Measurements from ENCODE around the gene TBX2. TPM values are rescaled to one million over a fixed set of nuclear protein-coding genes. Genes with fewer than 3 reads are reported as not detected.

TBX2 gene
- total and polyA plus RNA-seq, 2 of the 13 experiments (the other 11 are each of a cell fraction or from before 2014, with no cell fraction given), result 2.8 to 15.3 TPM

DNA sequence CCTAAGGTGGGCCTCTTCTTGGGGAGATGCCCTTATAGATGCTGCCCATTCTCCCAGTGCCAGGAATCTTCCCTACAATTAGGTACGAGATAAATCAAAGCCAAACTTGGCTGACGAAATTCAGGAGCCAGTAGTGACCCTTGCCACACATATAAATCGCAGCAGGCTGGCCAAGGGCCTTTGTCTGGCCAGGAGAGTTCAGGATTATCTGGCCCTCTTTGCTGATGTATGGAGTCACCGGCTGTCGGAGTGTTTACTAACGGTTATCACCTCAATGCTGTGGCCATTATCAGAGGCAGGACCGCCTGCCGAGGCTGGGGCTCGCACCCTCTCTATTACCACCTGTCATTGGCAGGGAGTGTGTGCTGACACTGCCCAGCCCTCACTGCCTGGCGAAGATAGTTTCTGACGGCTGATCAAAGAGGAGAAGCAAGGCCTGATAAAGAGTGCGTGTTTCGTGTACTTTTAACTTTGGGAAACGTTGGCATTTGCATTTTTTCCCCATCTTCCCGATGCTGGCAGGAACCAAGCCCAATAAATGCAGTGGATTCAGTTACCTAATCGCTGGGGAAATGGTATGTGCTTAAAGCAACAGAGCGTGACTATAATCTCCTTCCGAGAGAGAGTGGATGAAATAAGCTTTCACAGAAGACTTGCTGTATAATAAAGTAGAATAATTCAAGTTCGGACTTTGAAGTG, 32.8 kb upstream of the TBX2 start (continued):
- TF ChIP-seq, protein P1, sequence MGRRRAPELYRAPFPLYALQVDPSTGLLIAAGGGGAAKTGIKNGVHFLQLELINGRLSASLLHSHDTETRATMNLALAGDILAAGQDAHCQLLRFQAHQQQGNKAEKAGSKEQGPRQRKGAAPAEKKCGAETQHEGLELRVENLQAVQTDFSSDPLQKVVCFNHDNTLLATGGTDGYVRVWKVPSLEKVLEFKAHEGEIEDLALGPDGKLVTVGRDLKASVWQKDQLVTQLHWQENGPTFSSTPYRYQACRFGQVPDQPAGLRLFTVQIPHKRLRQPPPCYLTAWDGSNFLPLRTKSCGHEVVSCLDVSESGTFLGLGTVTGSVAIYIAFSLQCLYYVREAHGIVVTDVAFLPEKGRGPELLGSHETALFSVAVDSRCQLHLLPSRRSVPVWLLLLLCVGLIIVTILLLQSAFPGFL (CRISPR knock-in tag; IDR thresholded peaks at IDR 0.05), result no peak
- TF ChIP-seq SALL1 (CRISPR knock-in tag; IDR thresholded peaks at IDR 0.05), result peak; percentile 96
- TF ChIP-seq ZHX1 (CRISPR knock-in tag; IDR thresholded peaks at IDR 0.05; ENCODE audit: low read depth), result peak; percentile 79
- peak; percentile 54; the same call in 1 of the 2 replicates for TF ChIP-seq ZNF281 (CRISPR knock-in tag; IDR thresholded peaks at IDR 0.05; ENCODE audit: borderline replicate concordance)
- TF ChIP-seq ZNF790 (CRISPR knock-in tag; IDR thresholded peaks at IDR 0.05; ENCODE audit: borderline replicate concordance), result peak; percentile 29; the same call in 1 of the 2 replicates
- TF ChIP-seq PAF1 (CRISPR knock-in tag; IDR thresholded peaks at IDR 0.05), result no peak
- peak in 1 of 2 experiments; percentile 90; a peak in 2 of 4 replicates for TF ChIP-seq ATF4 (CRISPR knock-in tag; IDR thresholded peaks at IDR 0.05)
- TF ChIP-seq TAF1 (CRISPR knock-in tag; IDR thresholded peaks at IDR 0.05), result peak; percentile 54; the same call in 1 of the 2 replicates
- peak; percentile 74 for TF ChIP-seq ZMAT3 (CRISPR knock-in tag; conservative IDR thresholded peaks at IDR 0.05)
- peak; percentile 63; the same call in 1 of the 2 replicates for TF ChIP-seq ZNF274 (CRISPR knock-in tag; IDR thresholded peaks at IDR 0.05)
- 0 out of 2 replicates have a peak, but pooled peaks have one; percentile 69 for TF ChIP-seq RORA (CRISPR knock-in tag; IDR thresholded peaks at IDR 0.05)
- no peak for TF ChIP-seq SP2 (CRISPR knock-in tag; IDR thresholded peaks at IDR 0.05)
- TF ChIP-seq ZNF577 (CRISPR knock-in tag; IDR thresholded peaks at IDR 0.05; ENCODE audit: borderline replicate concordance, low read depth), result no peak
- TF ChIP-seq ZNF562 (CRISPR knock-in tag; IDR thresholded peaks at IDR 0.05; ENCODE audit: borderline replicate concordance), result no peak
- peak; percentile 33; the same call in 1 of the 2 replicates for TF ChIP-seq PBX2 (CRISPR knock-in tag; IDR thresholded peaks at IDR 0.05)
- TF ChIP-seq, protein P2, sequence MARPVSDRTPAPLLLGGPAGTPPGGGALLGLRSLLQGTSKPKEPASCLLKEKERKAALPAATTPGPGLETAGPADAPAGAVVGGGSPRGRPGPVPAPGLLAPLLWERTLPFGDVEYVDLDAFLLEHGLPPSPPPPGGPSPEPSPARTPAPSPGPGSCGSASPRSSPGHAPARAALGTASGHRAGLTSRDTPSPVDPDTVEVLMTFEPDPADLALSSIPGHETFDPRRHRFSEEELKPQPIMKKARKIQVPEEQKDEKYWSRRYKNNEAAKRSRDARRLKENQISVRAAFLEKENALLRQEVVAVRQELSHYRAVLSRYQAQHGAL (CRISPR knock-in tag; IDR thresholded peaks at IDR 0.05; ENCODE audit: not compliant biosample characterization), result no peak
- peak; percentile 79; the same call in 1 of the 2 replicates for TF ChIP-seq POGZ (CRISPR knock-in tag; IDR thresholded peaks at IDR 0.05)
- no peak for TF ChIP-seq ARNT2 (CRISPR knock-in tag; IDR thresholded peaks at IDR 0.05; ENCODE audit: low read depth)
